Hematopoietic multipotent progenitor cell treated with erythropoietin and hydrocortisone succinate and interleukin-3 and kit ligand, for 6 days (in vitro differentiated cells): ENCODE measurements around the gene PCP4L1.

Experiments used
- DNase-seq: peaks from one replicate; pipeline ENCODE4 v3.0.0-alpha.2; 2015

Gene PCP4L1

GRCh38 chr1:161324020-161324419, 65.5 kb downstream of the PCP4L1 start:
- DNase-seq, result no peak

- no peak for DNase-seq
These were observed 71.8 kb downstream of the PCP4L1 start for GRCh38 chr1:161330346-161330745.

GRCh38 chr1:161333166-161333565, 74.6 kb downstream of the PCP4L1 start:
- no peak for DNase-seq
